Motor neuron (in vitro differentiated cells): ENCODE results near the gene SETD1B. TPM values are rescaled to one million over a fixed set of nuclear protein-coding genes. Genes with fewer than 3 reads are reported as not detected.

Source experiments
- ATAC-seq, 8 experiments: fragments of 200-7000 bp; cut with Tn5 transposase; replicated peaks in 6 of 8; 2 replicates each; pipeline ENCODE4 v1.8.0; 2021; ENCODE audit warnings: mild to moderate bottlenecking in 8 of 8, moderate library complexity in 8 of 8
- H3K27ac ChIP-seq, 2 donors: fragments of 250-450 bp; sonication (Bioruptor Pico); 2 replicates each; pipeline ENCODE4 v1.9.0; 2021; ENCODE audit warnings: antibody characterized with exemption in 2 of 2, mild to moderate bottlenecking in 2 of 2, moderate library complexity in 1 of 2
- H3K4me1 ChIP-seq, 2 donors: fragments of 250-450 bp; sonication (Bioruptor Pico); replicated peaks in 1 of 2; 2 replicates each; pipeline ENCODE4 v1.6.1; 2021; ENCODE audit warnings: antibody characterized with exemption in 2 of 2, mild to moderate bottlenecking in 2 of 2, moderate library complexity in 1 of 2
- H3K4me3 ChIP-seq, 5 donors: fragments of 250-450 bp; sonication (Bioruptor Pico); 2 replicates each; pipeline ENCODE4 v1.9.0; 2021; ENCODE audit warnings: antibody characterized with exemption in 5 of 5, mild to moderate bottlenecking in 5 of 5, moderate library complexity in 4 of 5
- WGBS, 10 experiments: fragments of 450-650 bp; shearing (Covaris generic); methylation state at CpG; one replicate each; pipeline ENCODE4 v1.0.0; 2022; 5-methylcytosine and 5-hydroxymethylcytosine counted together
- in situ Hi-C, 9 experiments: fragments of 400-800 bp; cut with MboI; loops; one replicate each; pipeline ENCODE4 v1.15.0; 2021; ENCODE audit warnings: low sequenced_read_pairs in 9 of 9, low pct_unique_long_range_greater_than_20kb in 2 of 9; ENCODE audit not compliant: unreplicated experiment in 9 of 9
- total RNA-seq, 8 experiments: library from RNA; unstranded; fragments of 300-600 nt; gene quantifications; 2 replicates each; pipeline versions ENCODE4 v1.2.3 to v1.2.4, GENCODE V29; 2022

Gene SETD1B
- total RNA-seq, 8 experiments from 2014 or later, result 3.1 to 16.2 (median 5.0) TPM

GRCh38 chr12:121770813-121771625, 32.8 kb upstream of the SETD1B start:
- H3K4me3 ChIP-seq, result no peak overlapping the region
- no peak overlapping the region for H3K27ac ChIP-seq
- peaks cover 9 to 18% of the 10 kb centered on the region in 2 donors for H3K4me1 ChIP-seq
- ATAC-seq, result no peak
- in situ Hi-C loops, result loop anchor here in 2 of 9 experiments (10.0 kb wide), 2 partner anchors 66 to 76 kb away; no protein-coding TSS in a partner anchor
- 85 to 100% (median 90%) methylated on average over 1 to 5 of the region's 25 CpGs; no CpG with 5 or more reads in 5 of the 10 experiments for WGBS, 10 experiments

- in situ Hi-C loops, result loop anchor here in 2 of 9 experiments (10.0 kb wide), 2 partner anchors 68 to 78 kb away; no protein-coding TSS in a partner anchor
- no peak overlapping the region for H3K27ac ChIP-seq
- 42 to 100% (median 70%) methylated on average over 1 to 6 of the region's 14 CpGs; no CpG with 5 or more reads in 1 of the 10 experiments for WGBS, 10 experiments
Measured at GRCh38 chr12:121773011-121773777, 30.6 kb upstream of the SETD1B start.

GRCh38 chr12:121774968-121775474, 28.8 kb upstream of the SETD1B start:
- 60% methylated on average over 1 of the region's 14 CpGs; no CpG with 5 or more reads in 9 of the 10 experiments for WGBS, 10 experiments
- Histone ChIP-seq H3K27ac (no peak overlapping the region), H3K4me3 (no peak overlapping the region), H3K4me1 (peaks cover 0 to 9% of the 10 kb centered on the region in 2 donors)
- in situ Hi-C loops, result loop anchor here in 4 of 9 experiments (10.0 to 25.0 kb wide), 3 partner anchors 70 to 88 kb away; no protein-coding TSS in a partner anchor
- ATAC-seq, result no peak

More at GRCh38 chr12:121773011-121773777, 30.6 kb upstream of the SETD1B start:
- peaks cover 0 to 9% of the 10 kb centered on the region in 2 donors for H3K4me1 ChIP-seq
- peak; percentile 55 to 86 (median 70) for ATAC-seq
- no peak overlapping the region for H3K4me3 ChIP-seq

- peaks cover 0 to 9% of the 10 kb centered on the region in 2 donors for H3K4me1 ChIP-seq
- ATAC-seq, result peak in 2 of 8 experiments; percentile 3 to 7
- no peak overlapping the region for H3K4me3 ChIP-seq
- H3K27ac ChIP-seq, result no peak overlapping the region
- WGBS, 10 experiments, result 64% methylated on average over 3 of the region's 16 CpGs; no CpG with 5 or more reads in 9 of the 10 experiments
- in situ Hi-C loops, result loop anchor here in 4 of 9 experiments (10.0 to 25.0 kb wide), 3 partner anchors 71 to 88 kb away; no protein-coding TSS in a partner anchor
Measured at GRCh38 chr12:121775501-121775900, 28.3 kb upstream of the SETD1B start.

GRCh38 chr12:121776190-121777098, 27.4 kb upstream of the SETD1B start:
- in situ Hi-C loops, result loop anchor here in 4 of 9 experiments (10.0 to 25.0 kb wide), 3 partner anchors 72 to 89 kb away; no protein-coding TSS in a partner anchor
- no peak overlapping the region for H3K27ac ChIP-seq
- peaks cover 0 to 3% of the 10 kb centered on the region in 2 donors for H3K4me1 ChIP-seq
- no peak overlapping the region for H3K4me3 ChIP-seq
- WGBS, 10 experiments, result 4 to 100% (median 74%) methylated on average over 1 to 5 of the region's 24 CpGs
- peak; percentile 22 to 71 (median 42) for ATAC-seq

- in situ Hi-C loops, result loop anchor here in 4 of 9 experiments (10.0 to 25.0 kb wide), 3 partner anchors 74 to 91 kb away; no protein-coding TSS in a partner anchor
- WGBS, 10 experiments, result 60 to 100% (median 89%) methylated on average over 1 to 10 of the region's 17 CpGs; no CpG with 5 or more reads in 5 of the 10 experiments
- Histone ChIP-seq H3K27ac (no peak overlapping the region), H3K4me3 (no peak overlapping the region), H3K4me1 (peaks cover 0 to 2% of the 10 kb centered on the region in 2 donors)
- no peak for ATAC-seq
Measured at GRCh38 chr12:121778567-121779421, 25.0 kb upstream of the SETD1B start.

- Histone ChIP-seq H3K27ac (no peak overlapping the region), H3K4me3 (no peak overlapping the region), H3K4me1 (peaks cover 0 to 2% of the 10 kb centered on the region in 2 donors)
- in situ Hi-C loops, result loop anchor here in 4 of 9 experiments (10.0 to 25.0 kb wide), 3 partner anchors 75 to 92 kb away; no protein-coding TSS in a partner anchor
- WGBS, 10 experiments, result 87 to 100% (median 94%) methylated on average over 1 to 9 of the region's 17 CpGs; no CpG with 5 or more reads in 6 of the 10 experiments
- ATAC-seq, result no peak
Measured at GRCh38 chr12:121779422-121779895, 24.4 kb upstream of the SETD1B start.

GRCh38 chr12:121780429-121780828, 23.4 kb upstream of the SETD1B start:
- peaks cover 0 to 2% of the 10 kb centered on the region in 2 donors for H3K4me1 ChIP-seq
- 89 to 100% (median 95%) methylated on average over 2 to 9 of the region's 11 CpGs; no CpG with 5 or more reads in 3 of the 10 experiments for WGBS, 10 experiments
- no peak for ATAC-seq
- no peak overlapping the region for H3K27ac ChIP-seq
- in situ Hi-C loops, result loop anchor here in 2 of 9 experiments (25.0 kb wide), 1 partner anchor 93 kb away; no protein-coding TSS in a partner anchor
- H3K4me3 ChIP-seq, result no peak overlapping the region

GRCh38 chr12:121781484-121781997, 22.3 kb upstream of the SETD1B start:
- in situ Hi-C loops, result loop anchor here in 2 of 9 experiments (25.0 kb wide), 1 partner anchor 94 kb away; no protein-coding TSS in a partner anchor
- Histone ChIP-seq H3K4me1 (peaks cover 0 to 2% of the 10 kb centered on the region in 2 donors), H3K4me3 (no peak overlapping the region), H3K27ac (no peak overlapping the region)
- 5 to 92% (median 44%) methylated on average over 1 to 8 of the region's 12 CpGs; no CpG with 5 or more reads in 2 of the 10 experiments for WGBS, 10 experiments
- ATAC-seq, result peak; percentile 43 to 88 (median 60)
